ENCODE data around the gene SLX4. TPM values are rescaled to one million over a fixed set of nuclear protein-coding genes. Genes with fewer than 3 reads are reported as not detected.

SLX4 gene
- total and polyA plus RNA-seq, 9 of the 15 experiments (the other 6 are each of a cell fraction or from before 2014, with no cell fraction given): 0.29 to 7.9 (median 3.8) TPM

GRCh38 chr16:3637371-3637923 is 26.0 kb upstream of the SLX4 start (continued):
- TF ChIP-seq POLR3A (IDR thresholded peaks at IDR 0.05; ENCODE audit: borderline replicate concordance, extremely low read depth, insufficient read depth, insufficient read length): no peak
- no peak for TF ChIP-seq NCOR1 (IDR thresholded peaks at IDR 0.05)
- TF ChIP-seq MAFG (tag; conservative IDR thresholded peaks at IDR 0.05): no peak
- no peak for TF ChIP-seq CCAR2 (IDR thresholded peaks at IDR 0.05; ENCODE audit: low read depth, low read length)
- no peak for TF ChIP-seq GTF2F1 (IDR thresholded peaks at IDR 0.05; ENCODE audit: low read depth, low read length)
- no peak for TF ChIP-seq KLF16 (IDR thresholded peaks at IDR 0.05)
- no peak for TF ChIP-seq PRDM10 (IDR thresholded peaks at IDR 0.05; ENCODE audit: partially characterized antibody)
- no peak for TF ChIP-seq POLR2A (conservative IDR thresholded peaks at IDR 0.05)
- no peak for TF ChIP-seq BRF1 (IDR thresholded peaks at IDR 0.05; ENCODE audit: borderline replicate concordance, extremely low read depth, insufficient read length)
- no peak for TF ChIP-seq ZBTB49 (CRISPR knock-in tag; IDR thresholded peaks at IDR 0.05; ENCODE audit: borderline replicate concordance)
- TF ChIP-seq CHD7 (IDR thresholded peaks at IDR 0.05; ENCODE audit: low read depth, low read length): no peak
